Activated CD8-positive, alpha-beta T cell treated with anti-CD3 and anti-CD28 coated beads for 36 hours (primary cell): Measurements from ENCODE around the gene IGFALS. TPM values are rescaled to one million over a fixed set of nuclear protein-coding genes. Genes with fewer than 3 reads are reported as not detected.

Experiments
- ATAC-seq: fragments of 200-7000 bp; cut with Tn5 transposase; one replicate; pipeline ENCODE4 v1.10.0; 2021; ENCODE audit warnings: mild to moderate bottlenecking, moderate library complexity
- CTCF ChIA-PET: fragments of 350-600 bp; sonication (Branson Sonifier 250); formaldehyde crosslinking; loops from one replicate; lab custom pipeline; 2021; ENCODE audit warnings: antibody characterized with exemption; lab: Charles Lee
- POLR2A ChIA-PET: fragments of 350-600 bp; sonication (Branson Sonifier 250); formaldehyde crosslinking; loops from one replicate; lab custom pipeline; 2021; ENCODE audit warnings: antibody characterized with exemption; lab: Charles Lee
- DNase-seq: peaks from one replicate; pipeline ENCODE4 v3.0.0-alpha.2; 2020
- H3K27ac Mint-ChIP-seq: one replicate; pipeline ENCODE4 v1.8.0; 2021; ENCODE audit warnings: mild to moderate bottlenecking, mixed read lengths
- H3K27me3 Mint-ChIP-seq: one replicate; pipeline ENCODE4 v1.8.0; 2021; ENCODE audit warnings: mixed read lengths
- H3K36me3 Mint-ChIP-seq: one replicate; pipeline ENCODE4 v1.8.0; 2021; ENCODE audit warnings: low read depth, mixed read lengths
- H3K4me1 Mint-ChIP-seq: one replicate; pipeline ENCODE4 v1.8.0; 2021; ENCODE audit warnings: low read depth, mixed read lengths
- H3K4me3 Mint-ChIP-seq: one replicate; pipeline ENCODE4 v1.8.0; 2021; ENCODE audit warnings: mild to moderate bottlenecking, moderate library complexity, mixed read lengths
- H3K9me3 Mint-ChIP-seq: one replicate; pipeline ENCODE4 v1.8.0; 2021; ENCODE audit warnings: mixed read lengths
- intact Hi-C: fragments of 100-400 bp; cut with micrococcal nuclease; formaldehyde crosslinking; loops from one replicate; pipeline ENCODE4 v1.10.0; 2022
- total RNA-seq, 2 experiments: library from RNA; stranded (reverse); gene quantifications; one replicate each; pipeline ENCODE4 v1.2.3, GENCODE V29; 2021
- TF ChIP-seq, protein P1 (sequence below): fragments of 200-600 bp; IDR thresholded peaks from one replicate; pipeline ENCODE4 v1.8.0; 2022; ENCODE audit warnings: antibody characterized with exemption, mild to moderate bottlenecking

The IGFALS gene
- total RNA-seq, 2 experiments from 2014 or later, result not detected

- ChIA-PET CTCF (interaction anchor here (1.3 to 1.6 kb wide), 2 partner anchors 52 to 103 kb away, joined by 4 read pairs; no protein-coding TSS in a partner anchor), POLR2A (interaction anchor here (0.8 to 1.3 kb wide), 3 partner anchors 47 to 155 kb away, joined by 3 to 5 read pairs (median 4); no protein-coding TSS in a partner anchor)
- Mint-ChIP-seq H3K9me3 (no peaks in the 10 kb centered on the region), H3K27ac (peak overlapping the region; percentile 81), H3K36me3 (peaks cover 4% of the 10 kb centered on the region), H3K27me3 (no peaks in the 10 kb centered on the region), H3K4me1 (peaks cover 42% of the 10 kb centered on the region), H3K4me3 (peak overlapping the region; percentile 78)
- DNase-seq, result peak; percentile 72
- TF ChIP-seq, protein P1, sequence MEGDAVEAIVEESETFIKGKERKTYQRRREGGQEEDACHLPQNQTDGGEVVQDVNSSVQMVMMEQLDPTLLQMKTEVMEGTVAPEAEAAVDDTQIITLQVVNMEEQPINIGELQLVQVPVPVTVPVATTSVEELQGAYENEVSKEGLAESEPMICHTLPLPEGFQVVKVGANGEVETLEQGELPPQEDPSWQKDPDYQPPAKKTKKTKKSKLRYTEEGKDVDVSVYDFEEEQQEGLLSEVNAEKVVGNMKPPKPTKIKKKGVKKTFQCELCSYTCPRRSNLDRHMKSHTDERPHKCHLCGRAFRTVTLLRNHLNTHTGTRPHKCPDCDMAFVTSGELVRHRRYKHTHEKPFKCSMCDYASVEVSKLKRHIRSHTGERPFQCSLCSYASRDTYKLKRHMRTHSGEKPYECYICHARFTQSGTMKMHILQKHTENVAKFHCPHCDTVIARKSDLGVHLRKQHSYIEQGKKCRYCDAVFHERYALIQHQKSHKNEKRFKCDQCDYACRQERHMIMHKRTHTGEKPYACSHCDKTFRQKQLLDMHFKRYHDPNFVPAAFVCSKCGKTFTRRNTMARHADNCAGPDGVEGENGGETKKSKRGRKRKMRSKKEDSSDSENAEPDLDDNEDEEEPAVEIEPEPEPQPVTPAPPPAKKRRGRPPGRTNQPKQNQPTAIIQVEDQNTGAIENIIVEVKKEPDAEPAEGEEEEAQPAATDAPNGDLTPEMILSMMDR, result peak; percentile 30
- ATAC-seq, result peak; percentile 77
- intact Hi-C loops, result no loop called here
Observed at GRCh38 chr16:1825864-1826690, 32.6 kb upstream of the IGFALS start.

GRCh38 chr16:1825381-1825863, 31.9 kb upstream of the IGFALS start:
- no peak for DNase-seq
- ATAC-seq, result no peak
- Mint-ChIP-seq H3K4me3 (peak overlapping the region; percentile 78), H3K27me3 (no peaks in the 10 kb centered on the region), H3K4me1 (peaks cover 39% of the 10 kb centered on the region), H3K9me3 (no peaks in the 10 kb centered on the region), H3K36me3 (peaks cover 4% of the 10 kb centered on the region), H3K27ac (peak overlapping the region; percentile 81)
- intact Hi-C loops, result no loop called here
- CTCF ChIA-PET, result interaction anchor here (1.1 to 1.3 kb wide), 3 partner anchors 9 to 51 kb away, joined by 3 to 5 read pairs (median 4); no protein-coding TSS in a partner anchor
- POLR2A ChIA-PET, result interaction anchor here (1.1 to 1.3 kb wide), 2 partner anchors 55 to 146 kb away, joined by 3 to 5 read pairs; partner anchors contain the start of gene TBL3
- TF ChIP-seq, protein P1, result no peak

DNA sequence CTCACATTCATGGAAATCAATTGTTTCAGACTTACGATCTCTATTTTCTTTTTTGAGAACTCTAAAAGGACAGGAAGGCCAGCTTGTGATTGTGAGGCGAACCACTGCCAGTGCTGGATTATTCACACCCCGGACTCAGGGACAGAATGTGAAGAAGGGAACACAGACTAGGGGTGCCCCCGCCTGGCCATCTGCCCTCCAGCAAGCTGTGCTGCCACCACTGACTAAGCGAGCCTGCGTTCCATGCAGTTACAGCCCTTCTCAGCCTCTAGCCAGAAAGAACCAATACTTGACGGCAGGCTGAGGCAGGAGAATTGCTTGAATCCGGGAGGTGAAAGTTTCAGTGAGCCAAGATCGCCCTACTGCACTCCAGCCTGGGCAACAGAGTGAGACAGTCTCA, 30.3 kb upstream of the IGFALS start:
- H3K4me3 Mint-ChIP-seq, result no peak overlapping the region
- TF ChIP-seq, protein P1, result no peak
- POLR2A ChIA-PET, result interaction anchor here (1.4 to 1.7 kb wide), 2 partner anchors 52 to 140 kb away, joined by 3 to 4 read pairs; partner anchors contain the start of gene RPS2
- intact Hi-C loops, result no loop called here
- DNase-seq (peak; percentile 49), ATAC-seq (no peak)
- peak overlapping the region; percentile 10 for H3K27ac Mint-ChIP-seq
- no peaks in the 10 kb centered on the region for H3K9me3 Mint-ChIP-seq
- H3K36me3 Mint-ChIP-seq, result peaks cover 5% of the 10 kb centered on the region
- H3K4me1 Mint-ChIP-seq, result peaks cover 27% of the 10 kb centered on the region
- no peaks in the 10 kb centered on the region for H3K27me3 Mint-ChIP-seq
- CTCF ChIA-PET, result interaction anchor here (1.9 kb wide), 1 partner anchor 39 kb away, joined by 4 read pairs; no protein-coding TSS in a partner anchor

- H3K4me1 Mint-ChIP-seq, result peaks cover 20% of the 10 kb centered on the region
- H3K9me3 Mint-ChIP-seq, result no peaks in the 10 kb centered on the region
- ATAC-seq (no peak), DNase-seq (no peak)
- POLR2A ChIA-PET, result interaction anchor here (1.4 to 1.7 kb wide), 2 partner anchors 51 to 141 kb away, joined by 3 to 4 read pairs; partner anchors contain the start of gene RPS2
- TF ChIP-seq, protein P1, result no peak
- CTCF ChIA-PET, result no interaction called here
- H3K4me3 Mint-ChIP-seq, result no peak overlapping the region
- no peak overlapping the region for H3K27ac Mint-ChIP-seq
- H3K27me3 Mint-ChIP-seq, result no peaks in the 10 kb centered on the region
- intact Hi-C loops, result no loop called here
- peaks cover 5% of the 10 kb centered on the region for H3K36me3 Mint-ChIP-seq
Observed at GRCh38 chr16:1822801-1823200, 29.3 kb upstream of the IGFALS start.
